HepG2 (cell line): ENCODE measurements around the gene DPYD. TPM values are rescaled to one million over a fixed set of nuclear protein-coding genes. Genes with fewer than 3 reads are reported as not detected.

ENCODE experiments used
- ATAC-seq: fragments of 200-7000 bp; cut with Tn5 transposase; 3 replicates; pipeline ENCODE4 v1.9.1; 2020; ENCODE audit warnings: mild to moderate bottlenecking, moderate library complexity
- BruUV-seq: library from RNA; stranded (reverse); fragments of 400-500 nt; replicated peaks from 2 replicates; lab custom pipeline; 2021; lab: Mats Ljungman, UMichigan
- CTCF ChIA-PET: fragments of 300-600 bp; formaldehyde crosslinking; extraction: SDS; loops from one replicate; lab custom pipeline; 2021; ENCODE audit warnings: low total read pairs, inconsistent platforms, low intra/inter-chr PET ratio; lab: Yijun Ruan, JAX
- POLR2A ChIA-PET: fragments of 350-600 bp; sonication (Branson Sonifier 250); formaldehyde crosslinking; loops from one replicate; lab custom pipeline; 2020; ENCODE audit warnings: antibody characterized with exemption, inconsistent platforms; lab: Yijun Ruan, JAX
- DNase-seq: peaks from one replicate; pipeline ENCODE4 v3.0.0-alpha.2; 2015; ENCODE audit warnings: low spot score
- FAIRE-seq: peaks from 3 replicates; lab custom pipeline; 2011; peaks lifted over from hg19 to GRCh38; lab: Jason Lieb, UNC
- H2AFZ ChIP-seq: one replicate; pipeline ENCODE4 v1.6.1; 2011; ENCODE audit warnings: low read length, inconsistent platforms
- H3K27ac ChIP-seq: fragments of 300-600 bp; 3 replicates; pipeline ENCODE4 v1.8.0; 2011; ENCODE audit warnings: mixed run types, mild to moderate bottlenecking, mixed read lengths, low read length, inconsistent platforms; ENCODE audit not compliant: insufficient read depth; ENCODE audit errors: extremely low read length
- H3K27me3 ChIP-seq, 2 experiments: fragments of 200-600 bp in 1 of 2; 2 replicates in 1 of 2; 3 replicates in 1 of 2; pipeline versions ENCODE4 v1.6.0 to v1.8.0; 2011; ENCODE audit warnings: low read length in 2 of 2, mild to moderate bottlenecking in 2 of 2, moderate library complexity in 2 of 2, inconsistent platforms in 1 of 2; ENCODE audit not compliant: insufficient read depth in 2 of 2, control insufficient read depth in 1 of 2
- H3K36me3 ChIP-seq, 2 experiments: fragments of 200-600 bp in 1 of 2; replicated peaks in 1 of 2; 2 replicates in 1 of 2; 3 replicates in 1 of 2; pipeline versions ENCODE4 v1.5.1 to v1.8.0; 2011; ENCODE audit warnings: low read length in 2 of 2, inconsistent platforms in 1 of 2; ENCODE audit not compliant: insufficient read depth in 2 of 2, control insufficient read depth in 1 of 2
- H3K4me1 ChIP-seq: 2 replicates; pipeline ENCODE4 v1.5.1; 2012; ENCODE audit warnings: low read length, inconsistent platforms; ENCODE audit not compliant: insufficient read depth
- H3K4me2 ChIP-seq: 2 replicates; pipeline ENCODE4 v1.6.0; 2011; ENCODE audit warnings: low read depth, low read length, inconsistent platforms
- H3K4me3 ChIP-seq, 3 experiments: fragments of 200-600 bp in 1 of 3; sonication (generic), shearing (Covaris generic) in 1 of 3; replicated peaks in 1 of 3; 2 replicates each; pipeline ENCODE4 v1.5.1; 2011 to 2016; ENCODE audit warnings: low read length in 3 of 3, inconsistent platforms in 2 of 3, low read depth in 2 of 3, mild to moderate bottlenecking in 2 of 3, control low read depth in 1 of 3, mixed read lengths in 1 of 3; ENCODE audit not compliant: insufficient read depth in 1 of 3
- H3K79me2 ChIP-seq: one replicate; pipeline ENCODE4 v1.6.1; 2011; ENCODE audit warnings: low read length, inconsistent platforms; ENCODE audit not compliant: insufficient read depth
- H3K9ac ChIP-seq: 2 replicates; pipeline ENCODE4 v1.6.0; 2011; ENCODE audit warnings: mild to moderate bottlenecking, low read depth, low read length, inconsistent platforms; ENCODE audit not compliant: insufficient read depth
- H3K9me3 ChIP-seq: 2 replicates; pipeline ENCODE4 v1.5.1; 2012; ENCODE audit warnings: mild to moderate bottlenecking, low read length
- H4K20me1 ChIP-seq: 2 replicates; pipeline ENCODE4 v1.6.0; 2011; ENCODE audit warnings: inconsistent platforms, mild to moderate bottlenecking, low read length, moderate library complexity; ENCODE audit not compliant: insufficient read depth
- ASH2L ChIP-seq: fragments of 300-600, 200-600 bp; sonication (generic); IDR thresholded peaks from 2 replicates; pipeline ENCODE4 v1.7.0; 2017; ENCODE audit warnings: low read depth, mild to moderate bottlenecking, moderate library complexity, mixed read lengths, low read length; ENCODE audit not compliant: insufficient read length
- ATF1 ChIP-seq: IDR thresholded peaks from 2 replicates; pipeline ENCODE4 v1.6.1; 2016; ENCODE audit warnings: mild to moderate bottlenecking, control low read depth
- MTA1 ChIP-seq: sonication (generic); formaldehyde crosslinking; IDR thresholded peaks from 2 replicates; pipeline ENCODE4 v1.4.0; 2020; ENCODE audit warnings: missing genetic modification reagents, mild to moderate bottlenecking, borderline replicate concordance
- NFATC3 ChIP-seq: sonication (generic); formaldehyde crosslinking; IDR thresholded peaks from 2 replicates; pipeline ENCODE4 v1.5.1; 2020; ENCODE audit warnings: mild to moderate bottlenecking, missing genetic modification reagents
- PRDM4 ChIP-seq: sonication (generic); formaldehyde crosslinking; IDR thresholded peaks from 2 replicates; pipeline ENCODE4 v1.9.0; 2021; ENCODE audit warnings: missing genetic modification reagents, borderline replicate concordance
- SCMH1 ChIP-seq: sonication (generic); formaldehyde crosslinking; IDR thresholded peaks from 2 replicates; pipeline ENCODE4 v1.9.0; 2021; ENCODE audit warnings: missing genetic modification reagents, mild to moderate bottlenecking, borderline replicate concordance
- TCF7L2 ChIP-seq: IDR thresholded peaks from 2 replicates; pipeline ENCODE4 v1.6.1; 2011; ENCODE audit warnings: mild to moderate bottlenecking, low read depth, low read length, moderate library complexity
- XRCC5 ChIP-seq: fragments of 200-400 bp; formaldehyde crosslinking; optimal IDR thresholded peaks from 2 replicates; pipeline ENCODE3; 2017; ENCODE audit warnings: mild to moderate bottlenecking, low read length
- ZHX2 ChIP-seq, 2 experiments: sonication (generic) in 1 of 2; formaldehyde crosslinking in 1 of 2; IDR thresholded peaks; 2 replicates each; pipeline versions ENCODE4 v1.6.1 to v1.9.0; 2014 to 2022; ENCODE audit warnings: antibody characterized with exemption in 1 of 2, borderline replicate concordance in 1 of 2, inconsistent platforms in 1 of 2, low read depth in 1 of 2, missing genetic modification reagents in 1 of 2
- ZNF12 ChIP-seq: sonication (generic); formaldehyde crosslinking; IDR thresholded peaks from 2 replicates; pipeline ENCODE4 v1.5.0; 2020; ENCODE audit warnings: missing genetic modification reagents
- ZNF740 ChIP-seq: sonication (generic); formaldehyde crosslinking; IDR thresholded peaks from 2 replicates; pipeline ENCODE4 v1.4.0; 2020; ENCODE audit warnings: missing genetic modification reagents
- WGBS: methylation state at CpG from one replicate; pipeline ENCODE4 v1.1.6; 2017; ENCODE audit warnings: low lambda C conversion rate; 5-methylcytosine and 5-hydroxymethylcytosine counted together
- in situ Hi-C: cut with HindIII; loops from 2 replicates; pipeline ENCODE4 v1.10.0; 2017; ENCODE audit warnings: low pct_unique_long_range_greater_than_20kb; ENCODE audit not compliant: extremely low pct_ligation_motif_present
- intact Hi-C: fragments of 100-400 bp; cut with micrococcal nuclease; formaldehyde crosslinking; loops from one replicate; pipeline ENCODE4 v1.10.0; 2022; ENCODE audit not compliant: unreplicated experiment
- polyA plus RNA-seq, 8 experiments: library from polyadenylated mRNA; depleted of rRNA in 3 of 8; stranded (reverse) in 7 of 8; unstranded in 1 of 8; fragments of >200 nt; fragmentation: Illumina TruSeq in 4 of 8; extraction: Trizol in 4 of 8; gene quantifications; 2 replicates each; pipeline versions ENCODE4 v1.2.1 to v1.2.3, GENCODE V29; 2011 to 2016; ENCODE audit warnings: low read depth in 4 of 8, missing spikeins in 1 of 8, mixed read lengths in 1 of 8; ENCODE audit not compliant: insufficient read depth in 1 of 8
- total RNA-seq, 5 experiments: library from RNA; depleted of rRNA; stranded (reverse); fragments of >200 nt; fragmentation: Illumina TruSeq; extraction: Trizol; gene quantifications; 2 replicates each; pipeline ENCODE4 v1.2.3, GENCODE V29; 2016; ENCODE audit warnings: low read depth in 1 of 5

The DPYD gene
- total and polyA plus RNA-seq, 2 of the 13 experiments (the other 11 are each of a cell fraction or from before 2014, with no cell fraction given) = 1.3 to 3.4 TPM

- Histone ChIP-seq H3K4me2 (no peak overlapping the region), H3K9me3 (peaks cover 35% of the 10 kb centered on the region), H3K4me3 (no peak overlapping the region), H3K79me2 (no peaks in the 10 kb centered on the region), H3K36me3 (no peaks in the 10 kb centered on the region), H2AFZ (no peak overlapping the region), H3K27ac (no peak overlapping the region), H3K4me1 (no peaks in the 10 kb centered on the region), H4K20me1 (no peaks in the 10 kb centered on the region), H3K9ac (no peak overlapping the region), H3K27me3 (no peaks in the 10 kb centered on the region)
- intact Hi-C loops (no loop called here), in situ Hi-C loops (no loop called here)
- BruUV-seq = no TSS peak
- TF ChIP-seq ASH2L = no peak
- TF ChIP-seq MTA1 (CRISPR knock-in tag) = no peak
- no peak for TF ChIP-seq NFATC3 (CRISPR knock-in tag)
- TF ChIP-seq SCMH1 = no peak
- TF ChIP-seq ZNF12 = no peak
- TF ChIP-seq PRDM4 (CRISPR knock-in tag) = no peak
- TF ChIP-seq ZHX2 (IDR thresholded peaks at IDR 0.05; ENCODE audit: low read depth) = no peak
- no peak for TF ChIP-seq ZHX2 (CRISPR knock-in tag; IDR thresholded peaks at IDR 0.05; ENCODE audit: borderline replicate concordance)
- TF ChIP-seq TCF7L2 = no peak
- TF ChIP-seq XRCC5 = no peak
- TF ChIP-seq ATF1 (CRISPR knock-in tag) = no peak
- no peak for TF ChIP-seq ZNF740 (CRISPR knock-in tag)
- ChIA-PET CTCF (no interaction called here), POLR2A (no interaction called here)
- WGBS = 56% methylated on average over 1 of the region's 1 CpG
- ATAC-seq (no peak), DNase-seq (no peak), FAIRE-seq (no peak)
Measured at GRCh38 chr1:97308131-97308530, 612.7 kb downstream of the DPYD start.
